ENCODE results near the gene CDKN2D. TPM values are rescaled to one million over a fixed set of nuclear protein-coding genes. Genes with fewer than 3 reads are reported as not detected.
"Not testable (repeated sequence)": the region's sequence is repeated elsewhere in the genome, so short reads cannot be mapped to it uniquely, and the experiment has no call there.

Gene CDKN2D
- total RNA-seq, 2 experiments from 2014 or later: 62.1 to 67.1 TPM

DNA sequence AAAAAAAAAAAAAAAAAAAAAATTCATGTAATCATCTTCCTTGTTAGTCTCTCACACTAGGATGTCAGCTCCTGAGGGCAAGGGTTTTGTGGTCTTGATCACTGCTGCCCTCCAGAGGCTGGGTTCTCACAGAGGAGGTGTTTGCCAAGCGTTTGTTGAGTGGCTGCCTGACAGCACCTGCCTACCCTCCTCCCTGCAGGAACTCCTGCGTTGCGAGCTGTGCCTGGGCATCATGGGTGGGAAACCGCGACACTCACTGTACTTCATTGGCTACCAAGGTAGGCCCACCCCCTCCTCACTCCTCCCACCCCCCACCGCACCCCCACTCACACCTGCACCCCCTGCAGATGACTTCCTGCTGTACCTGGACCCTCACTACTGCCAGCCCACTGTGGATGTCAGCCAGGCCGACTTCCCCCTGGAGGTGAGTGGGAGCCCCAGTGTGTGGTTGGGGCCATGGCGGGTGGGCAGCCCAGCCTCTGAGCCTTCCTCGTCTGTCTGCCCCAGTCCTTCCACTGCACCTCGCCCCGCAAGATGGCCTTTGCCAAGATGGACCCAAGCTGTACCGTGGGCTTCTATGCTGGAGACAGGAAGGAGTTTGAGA lies 17.0 kb downstream of the CDKN2D start:
- H3K36me3 Mint-ChIP-seq (ENCODE audit: low read depth): peaks cover 61% of the 10 kb centered on the region
- intact Hi-C loops (cut with micrococcal nuclease): no loop called here
- no peaks in the 10 kb centered on the region for H3K9me3 Mint-ChIP-seq
- no peak overlapping the region for H3K4me3 Mint-ChIP-seq
- H3K4me1 Mint-ChIP-seq (ENCODE audit: low read depth): peaks cover 54% of the 10 kb centered on the region
- ChIA-PET POLR2A (interaction anchor here (0.6 to 7.1 kb wide), 6 partner anchors 10 to 160 kb away, joined by 3 to 104 read pairs (median 4); partner anchors contain the start of genes CDKN2D, KRI1 and S1PR5), CTCF (interaction anchor here (0.7 to 5.4 kb wide), 18 partner anchors 10 to 149 kb away, joined by 3 to 26 read pairs (median 6); partner anchors contain the start of genes CDC37, CDKN2D, QTRT1 and S1PR5)
- TF ChIP-seq, protein P1, sequence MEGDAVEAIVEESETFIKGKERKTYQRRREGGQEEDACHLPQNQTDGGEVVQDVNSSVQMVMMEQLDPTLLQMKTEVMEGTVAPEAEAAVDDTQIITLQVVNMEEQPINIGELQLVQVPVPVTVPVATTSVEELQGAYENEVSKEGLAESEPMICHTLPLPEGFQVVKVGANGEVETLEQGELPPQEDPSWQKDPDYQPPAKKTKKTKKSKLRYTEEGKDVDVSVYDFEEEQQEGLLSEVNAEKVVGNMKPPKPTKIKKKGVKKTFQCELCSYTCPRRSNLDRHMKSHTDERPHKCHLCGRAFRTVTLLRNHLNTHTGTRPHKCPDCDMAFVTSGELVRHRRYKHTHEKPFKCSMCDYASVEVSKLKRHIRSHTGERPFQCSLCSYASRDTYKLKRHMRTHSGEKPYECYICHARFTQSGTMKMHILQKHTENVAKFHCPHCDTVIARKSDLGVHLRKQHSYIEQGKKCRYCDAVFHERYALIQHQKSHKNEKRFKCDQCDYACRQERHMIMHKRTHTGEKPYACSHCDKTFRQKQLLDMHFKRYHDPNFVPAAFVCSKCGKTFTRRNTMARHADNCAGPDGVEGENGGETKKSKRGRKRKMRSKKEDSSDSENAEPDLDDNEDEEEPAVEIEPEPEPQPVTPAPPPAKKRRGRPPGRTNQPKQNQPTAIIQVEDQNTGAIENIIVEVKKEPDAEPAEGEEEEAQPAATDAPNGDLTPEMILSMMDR (IDR thresholded peaks at IDR 0.05): no peak
- DNase-seq: peak; percentile 73
- H3K27ac Mint-ChIP-seq: peak overlapping the region; percentile 92
- H3K27me3 Mint-ChIP-seq: no peaks in the 10 kb centered on the region
- peak; percentile 14 for ATAC-seq

DNA sequence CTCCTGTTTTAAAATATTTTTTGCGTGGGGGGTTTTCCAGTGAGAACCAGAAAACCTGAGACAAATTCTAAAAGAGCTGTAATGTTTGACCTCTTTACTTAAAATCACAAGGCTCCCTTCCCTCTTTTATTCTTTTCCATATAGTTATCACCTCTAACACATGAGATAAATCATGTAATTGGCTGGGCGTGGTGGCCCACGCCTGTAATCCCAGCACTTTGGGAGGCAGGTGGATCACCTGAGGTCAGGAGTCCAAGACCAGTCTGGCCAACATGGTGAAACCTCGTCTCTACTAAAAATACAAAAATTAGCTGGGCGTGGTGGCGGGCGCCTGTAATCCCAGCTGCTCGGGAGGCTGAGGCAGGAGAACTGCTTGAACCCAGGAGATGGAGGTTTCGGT lies 17.8 kb downstream of the CDKN2D start:
- ATAC-seq; H3K4me3 Mint-ChIP-seq; intact Hi-C loops (cut with micrococcal nuclease); H3K27me3 Mint-ChIP-seq; DNase-seq; H3K9me3 Mint-ChIP-seq: not testable (repeated sequence)
- H3K4me1 Mint-ChIP-seq (ENCODE audit: low read depth): peaks cover 51% of the 10 kb centered on the region
- CTCF ChIA-PET: interaction anchor here (1.0 to 4.4 kb wide), 10 partner anchors 9 to 149 kb away, joined by 3 to 26 read pairs (median 6); partner anchors contain the start of genes CDKN2D, QTRT1 and S1PR5
- H3K27ac Mint-ChIP-seq: peak overlapping the region; percentile 25
- POLR2A ChIA-PET: interaction anchor here (1.1 to 7.1 kb wide), 3 partner anchors 9 to 161 kb away, joined by 3 to 104 read pairs (median 4); partner anchors contain the start of genes CDKN2D and KRI1
- H3K36me3 Mint-ChIP-seq (ENCODE audit: low read depth): peaks cover 59% of the 10 kb centered on the region

DNA sequence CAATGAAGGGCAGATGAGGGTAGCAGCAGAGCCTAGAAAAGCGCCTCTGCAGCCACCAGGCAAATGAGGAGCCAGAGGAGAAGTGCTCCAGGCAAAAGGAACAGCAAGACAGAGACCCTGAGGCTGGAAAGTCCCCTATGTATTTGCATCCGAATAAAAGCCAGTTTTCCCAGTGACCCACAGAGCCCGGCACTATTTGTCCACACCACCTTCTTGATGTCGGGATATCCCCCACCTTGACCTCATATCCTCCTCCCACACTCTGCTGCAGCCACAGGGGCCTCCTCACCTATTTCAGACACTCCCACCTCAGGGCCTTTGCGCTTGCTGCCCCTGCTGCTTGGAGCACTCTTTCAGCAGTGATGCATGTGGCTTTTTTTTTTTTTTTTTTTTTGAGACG lies 18.4 kb downstream of the CDKN2D start:
- peak overlapping the region; percentile 20 for H3K27ac Mint-ChIP-seq
- ATAC-seq (no peak), DNase-seq (peak; percentile 27)
- no peaks in the 10 kb centered on the region for H3K27me3 Mint-ChIP-seq
- peaks cover 45% of the 10 kb centered on the region for H3K4me1 Mint-ChIP-seq (ENCODE audit: low read depth)
- H3K36me3 Mint-ChIP-seq (ENCODE audit: low read depth): peaks cover 53% of the 10 kb centered on the region
- no peaks in the 10 kb centered on the region for H3K9me3 Mint-ChIP-seq
- ChIA-PET POLR2A (interaction anchor here (0.6 to 7.1 kb wide), 2 partner anchors 15 to 59 kb away, joined by 3 to 104 read pairs; partner anchors contain the start of genes CDKN2D and KRI1), CTCF (interaction anchor here (1.2 to 3.7 kb wide), 7 partner anchors 8 to 150 kb away, joined by 4 to 21 read pairs (median 6); partner anchors contain the start of genes QTRT1 and S1PR5)
- no peak overlapping the region for H3K4me3 Mint-ChIP-seq
- intact Hi-C loops (cut with micrococcal nuclease): no loop called here
- TF ChIP-seq, protein P1 (IDR thresholded peaks at IDR 0.05): no peak

GRCh38 chr19:10549733-10550132 lies 19.0 kb downstream of the CDKN2D start:
- Mint-ChIP-seq H3K9me3 (no peaks in the 10 kb centered on the region), H3K4me3 (no peak overlapping the region), H3K36me3 (ENCODE audit: low read depth) (peaks cover 47% of the 10 kb centered on the region), H3K4me1 (ENCODE audit: low read depth) (peaks cover 44% of the 10 kb centered on the region), H3K27ac (no peak overlapping the region), H3K27me3 (no peaks in the 10 kb centered on the region)
- DNase-seq (no peak), ATAC-seq (no peak)
- TF ChIP-seq, protein P1 (IDR thresholded peaks at IDR 0.05): no peak
- CTCF ChIA-PET: interaction anchor here (2.0 kb wide), 1 partner anchor 58 kb away, joined by 6 read pairs; no protein-coding TSS in a partner anchor
- intact Hi-C loops (cut with micrococcal nuclease): no loop called here
- POLR2A ChIA-PET: no interaction called here

GRCh38 chr19:10548746-10549276 lies 20.0 kb downstream of the CDKN2D start:
- H3K27me3 Mint-ChIP-seq: no peaks in the 10 kb centered on the region
- DNase-seq (no peak), ATAC-seq (no peak)
- TF ChIP-seq, protein P1 (IDR thresholded peaks at IDR 0.05): no peak
- H3K27ac Mint-ChIP-seq: no peak overlapping the region
- no peaks in the 10 kb centered on the region for H3K9me3 Mint-ChIP-seq
- H3K4me3 Mint-ChIP-seq: no peak overlapping the region
- ChIA-PET POLR2A (no interaction called here), CTCF (interaction anchor here (1.3 to 1.8 kb wide), 3 partner anchors 12 to 65 kb away, joined by 4 to 7 read pairs (median 5); no protein-coding TSS in a partner anchor)
- peaks cover 35% of the 10 kb centered on the region for H3K4me1 Mint-ChIP-seq (ENCODE audit: low read depth)
- H3K36me3 Mint-ChIP-seq (ENCODE audit: low read depth): peaks cover 39% of the 10 kb centered on the region
- intact Hi-C loops (cut with micrococcal nuclease): no loop called here
